Stimulated activated effector memory CD8-positive, alpha-beta T cell treated with anti-CD3 and anti-CD28 coated beads, Interleukin-12 subunit alpha, Interleukin-12 subunit beta, amount 100 ng/mL, for 72 hours (primary cell): ENCODE results near the gene CYB561D2.

Source experiments
- ATAC-seq: fragments of 150-1000 bp; cut with Tn5 transposase; 2 replicates; pipeline ENCODE4 v1.10.0; 2021
- DNase-seq, 2 donors: peaks; one replicate each; pipeline ENCODE4 v3.0.0; 2021 to 2022; ENCODE audit warnings: low spot score in 2 of 2
- H3K27ac Mint-ChIP-seq: one replicate; pipeline ENCODE4 v1.8.0; 2022; ENCODE audit warnings: mild to moderate bottlenecking, mixed read lengths
- H3K36me3 Mint-ChIP-seq: one replicate; pipeline ENCODE4 v1.8.0; 2022; ENCODE audit warnings: mild to moderate bottlenecking, mixed read lengths
- H3K4me1 Mint-ChIP-seq: one replicate; pipeline ENCODE4 v1.8.0; 2022; ENCODE audit warnings: mixed read lengths
- H3K4me3 Mint-ChIP-seq: one replicate; pipeline ENCODE4 v1.8.0; 2022; ENCODE audit warnings: mild to moderate bottlenecking, mixed read lengths
- H3K9me3 Mint-ChIP-seq: one replicate; pipeline ENCODE4 v1.8.0; 2022; ENCODE audit warnings: mixed read lengths

Gene CYB561D2

DNA sequence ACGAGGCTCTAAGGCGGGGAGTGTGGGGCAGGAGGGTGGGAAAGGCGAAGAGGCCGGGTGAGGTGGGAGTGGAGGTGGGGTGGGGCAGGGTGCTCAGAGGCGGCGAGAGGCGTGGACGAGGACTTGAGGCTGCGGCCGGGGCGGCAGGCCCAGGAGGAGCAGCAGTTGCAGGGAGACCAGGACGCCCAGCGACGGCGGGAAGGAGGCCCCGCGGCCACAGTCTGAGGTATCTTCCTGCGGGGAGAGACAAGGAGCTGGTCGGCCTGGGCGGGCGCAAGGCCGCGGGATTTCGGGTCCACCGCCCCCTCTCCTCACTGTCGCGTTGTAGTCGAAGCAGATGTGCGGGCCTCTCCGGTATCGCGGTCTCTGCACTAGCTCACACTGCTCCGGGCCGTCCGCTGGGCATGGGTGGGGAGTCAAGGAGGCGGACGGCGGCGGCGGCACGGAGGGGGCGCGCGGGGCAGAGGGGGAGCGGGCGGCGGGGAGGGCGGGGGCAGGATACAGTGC lies 14.0 kb downstream of the CYB561D2 start:
- no peaks in the 10 kb centered on the region for H3K9me3 Mint-ChIP-seq
- H3K4me1 Mint-ChIP-seq: peaks cover 47% of the 10 kb centered on the region
- peak overlapping the region; percentile 79 for H3K4me3 Mint-ChIP-seq
- ATAC-seq (peak; percentile 36), DNase-seq (no peak)
- H3K27ac Mint-ChIP-seq: no peak overlapping the region
- peaks cover 5% of the 10 kb centered on the region for H3K36me3 Mint-ChIP-seq

- H3K9me3 Mint-ChIP-seq: no peaks in the 10 kb centered on the region
- DNase-seq (peak; percentile 74 to 93), ATAC-seq (peak; percentile 96)
- H3K36me3 Mint-ChIP-seq: peaks cover 5% of the 10 kb centered on the region
- H3K4me3 Mint-ChIP-seq: peak overlapping the region; percentile 79
- peaks cover 41% of the 10 kb centered on the region for H3K4me1 Mint-ChIP-seq
- H3K27ac Mint-ChIP-seq: peak overlapping the region; percentile 87
Observed at GRCh38 chr3:50365080-50365841, 14.6 kb downstream of the CYB561D2 start.

DNA sequence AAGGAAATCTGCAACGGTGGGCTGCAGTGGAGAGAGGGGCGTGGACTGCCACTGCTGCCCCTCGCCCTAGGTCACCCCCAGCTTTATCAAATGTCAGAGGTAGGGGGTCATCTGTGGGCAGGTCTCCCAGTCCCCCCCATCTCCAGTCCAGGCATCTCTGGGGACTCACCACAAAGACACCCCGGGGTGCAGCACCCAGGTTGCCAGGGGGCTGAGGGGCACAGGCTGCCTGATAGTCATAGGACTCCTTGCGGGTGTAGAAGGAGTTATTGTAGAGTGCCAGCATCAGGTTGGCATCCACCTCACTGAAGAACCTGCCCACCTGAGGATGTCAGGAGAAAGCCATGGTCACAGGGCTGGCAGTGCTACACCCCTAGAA lies 15.2 kb downstream of the CYB561D2 start:
- H3K9me3 Mint-ChIP-seq: no peaks in the 10 kb centered on the region
- no peak for DNase-seq
- H3K27ac Mint-ChIP-seq: peak overlapping the region; percentile 87
- H3K4me3 Mint-ChIP-seq: peak overlapping the region; percentile 79
- ATAC-seq: no peak
- peaks cover 41% of the 10 kb centered on the region for H3K4me1 Mint-ChIP-seq
- H3K36me3 Mint-ChIP-seq: peaks cover 5% of the 10 kb centered on the region

- H3K4me3 Mint-ChIP-seq: no peak overlapping the region
Observed at GRCh38 chr3:50369012-50369670, 18.5 kb downstream of the CYB561D2 start.

GRCh38 chr3:50370594-50370993 lies 19.9 kb downstream of the CYB561D2 start:
- peaks cover 5% of the 10 kb centered on the region for H3K36me3 Mint-ChIP-seq
- ATAC-seq: no peak
- H3K4me3 Mint-ChIP-seq: no peak overlapping the region
- H3K4me1 Mint-ChIP-seq: peaks cover 42% of the 10 kb centered on the region
- H3K27ac Mint-ChIP-seq: peak overlapping the region; percentile 76
- no peak for DNase-seq
- no peaks in the 10 kb centered on the region for H3K9me3 Mint-ChIP-seq

More at GRCh38 chr3:50369012-50369670, 18.5 kb downstream of the CYB561D2 start:
- no peak for ATAC-seq
- DNase-seq: no peak
- Mint-ChIP-seq H3K4me1 (peaks cover 53% of the 10 kb centered on the region), H3K27ac (no peak overlapping the region), H3K36me3 (peaks cover 5% of the 10 kb centered on the region), H3K9me3 (no peaks in the 10 kb centered on the region)

DNA sequence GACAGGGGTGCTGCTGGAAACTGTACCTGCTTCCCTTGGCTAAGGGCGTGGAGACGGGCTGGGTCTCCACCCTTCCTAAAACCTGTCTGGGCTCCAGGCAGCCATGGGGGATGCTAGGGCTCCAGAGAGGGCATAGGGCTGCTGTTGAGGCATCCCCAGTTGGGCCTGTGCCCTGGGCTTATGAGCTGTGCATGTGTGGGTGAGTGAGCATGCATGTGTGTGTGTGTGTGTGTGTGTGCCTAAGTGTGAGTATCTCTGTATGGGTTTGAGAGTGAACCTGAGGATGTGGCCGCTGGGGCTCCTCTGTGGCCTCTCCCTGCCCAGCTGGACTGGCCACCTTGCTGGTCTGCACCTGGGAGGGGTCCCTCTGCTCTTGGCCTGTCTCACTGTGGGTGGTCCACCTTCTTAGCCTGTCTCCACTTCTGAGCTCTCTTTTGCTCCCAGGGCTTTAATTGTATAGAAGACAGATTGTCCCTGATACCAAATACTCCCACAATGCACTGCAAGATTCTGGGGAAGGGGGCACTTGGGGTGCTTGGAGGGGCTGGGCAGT lies 20.5 kb downstream of the CYB561D2 start:
- Mint-ChIP-seq H3K27ac (peak overlapping the region; percentile 76), H3K4me3 (no peak overlapping the region), H3K9me3 (no peaks in the 10 kb centered on the region), H3K4me1 (peaks cover 36% of the 10 kb centered on the region), H3K36me3 (peaks cover 5% of the 10 kb centered on the region)
- ATAC-seq: no peak
- no peak for DNase-seq

DNA sequence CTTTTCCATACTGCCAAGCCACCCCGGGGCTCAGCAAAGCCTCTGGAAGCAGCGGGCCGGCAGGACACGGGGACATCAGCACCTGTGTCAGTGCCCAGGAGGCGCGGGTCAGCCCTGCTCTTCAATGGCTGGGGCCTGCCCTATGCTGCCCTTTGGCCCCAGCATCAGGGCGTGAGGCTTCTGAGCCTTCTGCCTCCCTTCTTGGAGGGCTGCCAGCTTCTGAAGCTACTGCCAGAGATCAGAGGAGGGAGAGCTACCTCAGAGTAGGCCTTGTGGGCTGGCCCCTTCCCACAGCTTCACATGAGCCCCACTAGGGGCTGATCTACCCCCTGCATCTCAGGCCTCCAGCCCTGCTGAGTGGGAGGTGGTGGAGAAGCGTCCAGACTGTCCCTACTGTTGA lies 21.7 kb downstream of the CYB561D2 start:
- DNase-seq (no peak), ATAC-seq (no peak)
- peaks cover 30% of the 10 kb centered on the region for H3K4me1 Mint-ChIP-seq
- H3K27ac Mint-ChIP-seq: peak overlapping the region; percentile 76
- no peak overlapping the region for H3K4me3 Mint-ChIP-seq
- peaks cover 2% of the 10 kb centered on the region for H3K36me3 Mint-ChIP-seq
- no peaks in the 10 kb centered on the region for H3K9me3 Mint-ChIP-seq

- no peaks in the 10 kb centered on the region for H3K9me3 Mint-ChIP-seq
- ATAC-seq (no peak), DNase-seq (no peak)
- H3K27ac Mint-ChIP-seq: peak overlapping the region; percentile 79
- peaks cover 6% of the 10 kb centered on the region for H3K36me3 Mint-ChIP-seq
- H3K4me1 Mint-ChIP-seq: peaks cover 30% of the 10 kb centered on the region
- no peak overlapping the region for H3K4me3 Mint-ChIP-seq
Observed at GRCh38 chr3:50373146-50374051, 22.7 kb downstream of the CYB561D2 start.

GRCh38 chr3:50374363-50375257 lies 23.9 kb downstream of the CYB561D2 start:
- no peak overlapping the region for H3K27ac Mint-ChIP-seq
- no peak for DNase-seq
- H3K9me3 Mint-ChIP-seq: no peaks in the 10 kb centered on the region
- no peak overlapping the region for H3K4me3 Mint-ChIP-seq
- peaks cover 7% of the 10 kb centered on the region for H3K36me3 Mint-ChIP-seq
- H3K4me1 Mint-ChIP-seq: peaks cover 21% of the 10 kb centered on the region
- ATAC-seq: no peak

GRCh38 chr3:50375258-50375931 lies 24.7 kb downstream of the CYB561D2 start:
- Mint-ChIP-seq H3K4me1 (peaks cover 21% of the 10 kb centered on the region), H3K9me3 (no peaks in the 10 kb centered on the region), H3K36me3 (peaks cover 7% of the 10 kb centered on the region), H3K4me3 (no peak overlapping the region), H3K27ac (no peak overlapping the region)
- peak; percentile 25 for ATAC-seq
- no peak for DNase-seq

GRCh38 chr3:50378024-50378423 lies 27.4 kb downstream of the CYB561D2 start:
- ATAC-seq: no peak
- Mint-ChIP-seq H3K36me3 (peaks cover 7% of the 10 kb centered on the region), H3K4me3 (no peak overlapping the region)

GRCh38 chr3:50378757-50379156 lies 28.1 kb downstream of the CYB561D2 start:
- ATAC-seq (no peak), DNase-seq (no peak)
- H3K36me3 Mint-ChIP-seq: peaks cover 7% of the 10 kb centered on the region
- peaks cover 8% of the 10 kb centered on the region for H3K4me1 Mint-ChIP-seq
- H3K4me3 Mint-ChIP-seq: no peak overlapping the region
- H3K27ac Mint-ChIP-seq: peak overlapping the region; percentile 57
- no peaks in the 10 kb centered on the region for H3K9me3 Mint-ChIP-seq

More at GRCh38 chr3:50378024-50378423, 27.4 kb downstream of the CYB561D2 start:
- Mint-ChIP-seq H3K9me3 (no peaks in the 10 kb centered on the region), H3K4me1 (peaks cover 15% of the 10 kb centered on the region), H3K27ac (peak overlapping the region; percentile 57)
- no peak for DNase-seq

DNA sequence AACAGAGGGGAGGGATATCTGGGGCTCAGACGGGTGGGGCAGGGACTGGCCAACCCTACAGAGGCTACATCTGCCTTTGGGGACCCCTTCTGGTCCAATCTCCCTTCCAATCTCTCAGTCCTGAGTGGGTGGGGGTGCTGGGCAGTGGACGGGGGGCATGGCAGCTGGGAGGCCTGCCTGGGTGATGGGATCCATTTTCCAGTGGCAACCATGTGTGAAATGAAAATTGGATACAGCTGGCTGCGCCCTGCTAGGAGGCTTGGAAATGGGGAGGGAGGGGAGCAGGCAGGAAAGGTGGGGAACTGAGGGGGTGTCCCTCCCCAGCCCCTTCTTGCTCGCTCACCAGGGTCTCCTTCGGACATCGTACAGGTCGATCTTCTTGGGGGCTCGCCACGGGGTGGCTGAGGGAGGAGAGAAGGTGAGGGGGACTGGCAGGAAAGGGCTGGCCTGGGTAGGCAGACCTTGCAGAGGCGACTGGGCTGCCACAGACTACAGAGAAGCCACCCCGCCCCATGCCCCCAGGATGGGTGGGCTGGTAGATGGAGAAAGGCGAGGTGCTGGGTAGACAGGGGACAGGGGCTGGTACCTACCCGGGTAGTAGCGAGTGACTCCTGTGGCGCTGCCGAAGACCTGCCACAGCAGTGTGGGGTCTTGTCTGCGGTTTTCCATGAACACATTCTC lies 29.9 kb downstream of the CYB561D2 start:
- ATAC-seq: no peak
- H3K4me1 Mint-ChIP-seq: peaks cover 7% of the 10 kb centered on the region
- no peak for DNase-seq
- peaks cover 7% of the 10 kb centered on the region for H3K36me3 Mint-ChIP-seq
- no peak overlapping the region for H3K4me3 Mint-ChIP-seq
- peak overlapping the region; percentile 72 for H3K27ac Mint-ChIP-seq
- H3K9me3 Mint-ChIP-seq: no peaks in the 10 kb centered on the region
